OCI-LY3 (cell line): Measurements from ENCODE around the gene TFDP1.

ENCODE experiments used
- H2AFZ ChIP-seq: fragments of 200-600, 300-600 bp; shearing (Covaris generic); 2 replicates; pipeline ENCODE4 v1.6.0; 2014; ENCODE audit warnings: antibody characterized with exemption, low read depth, low read length
- H3K27ac ChIP-seq: fragments of 200-600, 300-600 bp; sonication (generic); 2 replicates; pipeline ENCODE4 v1.5.1; 2014; ENCODE audit warnings: mild to moderate bottlenecking, low read length, moderate library complexity, mixed read lengths
- H3K27me3 ChIP-seq: fragments of 200-600, 300-600 bp; sonication (generic); 2 replicates; pipeline ENCODE4 v1.6.1; 2014; ENCODE audit warnings: low read depth, low read length, mixed read lengths
- H3K36me3 ChIP-seq: fragments of 200-600, 300-600 bp; sonication (generic); replicated peaks from 2 replicates; pipeline ENCODE3; 2014; ENCODE audit warnings: low read depth, low read length, mixed read lengths
- H3K4me1 ChIP-seq: fragments of 300-600, 200-600 bp; sonication (generic); 2 replicates; pipeline ENCODE4 v1.6.1; 2014; ENCODE audit warnings: low read length, mixed read lengths
- H3K4me2 ChIP-seq: fragments of 200-600, 300-600 bp; sonication (generic); 2 replicates; pipeline ENCODE4 v1.6.1; 2014; ENCODE audit warnings: low read length, mixed read lengths
- H3K4me3 ChIP-seq: fragments of 300-600, 200-600 bp; sonication (generic); 2 replicates; pipeline ENCODE4 v1.5.1; 2014; ENCODE audit warnings: antibody characterized with exemption, mild to moderate bottlenecking, low read length, moderate library complexity
- H3K79me2 ChIP-seq: fragments of 300-600, 200-600 bp; shearing (Covaris generic); 2 replicates; pipeline ENCODE4 v1.6.1; 2014; ENCODE audit warnings: mild to moderate bottlenecking, low read length, mixed read lengths
- H3K9ac ChIP-seq: fragments of 300-600, 200-600 bp; shearing (Covaris generic); 2 replicates; pipeline ENCODE4 v1.6.0; 2014; ENCODE audit warnings: mild to moderate bottlenecking, low read length, moderate library complexity
- H3K9me3 ChIP-seq: fragments of 200-600, 300-600 bp; shearing (Covaris generic); 2 replicates; pipeline ENCODE4 v1.6.1; 2014; ENCODE audit warnings: low read length, mixed read lengths; ENCODE audit not compliant: insufficient read depth
- H4K20me1 ChIP-seq: fragments of 200-600, 300-600 bp; sonication (generic); 2 replicates; pipeline ENCODE4 v1.6.1; 2016; ENCODE audit warnings: low read length, mixed read lengths; ENCODE audit not compliant: insufficient read depth
- EZH2phosphoT487 ChIP-seq: fragments of 200-600 bp; shearing (Covaris generic); IDR thresholded peaks from 2 replicates; pipeline ENCODE4 v1.6.1; 2018; ENCODE audit warnings: antibody characterized with exemption, mixed run types, low read depth
- TF ChIP-seq, protein P1 (sequence below): fragments of 200-600, 300-600 bp; sonication (generic); IDR thresholded peaks from 2 replicates; pipeline ENCODE4 v1.5.1; 2014; ENCODE audit warnings: antibody characterized with exemption, low read length, low read depth

Gene TFDP1

DNA sequence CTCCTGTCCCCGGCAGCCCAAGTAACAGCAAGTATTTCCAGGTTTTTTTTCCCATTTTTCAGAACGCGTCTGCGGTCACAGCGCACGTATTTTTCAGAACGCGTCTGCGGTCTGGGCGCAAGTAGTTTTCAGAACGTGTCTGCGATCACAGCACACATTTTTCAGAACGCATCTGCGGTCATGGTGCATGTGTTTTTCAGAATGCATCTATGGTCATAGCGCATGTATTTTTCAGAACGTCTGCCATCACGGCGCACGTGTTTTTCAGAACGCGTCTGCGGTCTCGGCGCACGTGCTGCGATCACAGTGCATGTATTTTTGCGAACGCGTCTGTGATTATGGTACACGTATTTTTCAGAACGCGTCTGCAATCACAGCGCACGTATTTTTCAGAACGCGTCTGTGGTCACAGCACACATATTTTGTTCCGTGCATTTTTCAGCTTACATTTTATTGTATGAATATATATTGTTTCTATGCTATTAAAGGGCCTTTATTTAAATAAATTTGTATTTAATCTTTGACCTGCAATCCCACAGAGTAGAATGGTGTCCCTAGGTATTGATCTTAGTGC, 53.7 kb downstream of the TFDP1 start:
- H3K27ac ChIP-seq, result no peak overlapping the region
- no peak for TF ChIP-seq EZH2phosphoT487
- TF ChIP-seq, protein P1, sequence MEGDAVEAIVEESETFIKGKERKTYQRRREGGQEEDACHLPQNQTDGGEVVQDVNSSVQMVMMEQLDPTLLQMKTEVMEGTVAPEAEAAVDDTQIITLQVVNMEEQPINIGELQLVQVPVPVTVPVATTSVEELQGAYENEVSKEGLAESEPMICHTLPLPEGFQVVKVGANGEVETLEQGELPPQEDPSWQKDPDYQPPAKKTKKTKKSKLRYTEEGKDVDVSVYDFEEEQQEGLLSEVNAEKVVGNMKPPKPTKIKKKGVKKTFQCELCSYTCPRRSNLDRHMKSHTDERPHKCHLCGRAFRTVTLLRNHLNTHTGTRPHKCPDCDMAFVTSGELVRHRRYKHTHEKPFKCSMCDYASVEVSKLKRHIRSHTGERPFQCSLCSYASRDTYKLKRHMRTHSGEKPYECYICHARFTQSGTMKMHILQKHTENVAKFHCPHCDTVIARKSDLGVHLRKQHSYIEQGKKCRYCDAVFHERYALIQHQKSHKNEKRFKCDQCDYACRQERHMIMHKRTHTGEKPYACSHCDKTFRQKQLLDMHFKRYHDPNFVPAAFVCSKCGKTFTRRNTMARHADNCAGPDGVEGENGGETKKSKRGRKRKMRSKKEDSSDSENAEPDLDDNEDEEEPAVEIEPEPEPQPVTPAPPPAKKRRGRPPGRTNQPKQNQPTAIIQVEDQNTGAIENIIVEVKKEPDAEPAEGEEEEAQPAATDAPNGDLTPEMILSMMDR, result no peak
- peaks cover 81% of the 10 kb centered on the region for H3K36me3 ChIP-seq

DNA sequence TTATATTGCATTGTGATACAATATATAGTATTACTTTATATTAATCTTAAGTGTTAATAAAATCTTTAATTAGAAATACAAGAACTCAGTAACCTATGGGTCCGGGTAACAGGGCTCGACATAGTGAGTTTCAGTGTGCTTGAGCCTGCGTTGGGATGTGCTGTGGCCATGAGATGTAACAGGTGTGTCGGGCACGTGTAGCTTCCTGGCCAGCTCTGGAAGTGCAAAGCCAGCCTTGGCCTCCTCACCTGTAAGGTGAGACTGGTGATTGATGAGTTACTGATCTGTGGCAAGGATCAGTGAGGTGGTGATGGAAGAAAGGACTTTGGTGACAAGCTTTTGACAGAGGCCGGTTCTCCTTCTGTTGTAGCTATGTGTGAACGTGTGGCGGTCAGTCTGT, 54.3 kb downstream of the TFDP1 start:
- Histone ChIP-seq H3K36me3 (peaks cover 76% of the 10 kb centered on the region), H2AFZ (no peak overlapping the region), H3K4me1 (no peaks in the 10 kb centered on the region), H3K9ac (no peak overlapping the region), H3K4me3 (no peak overlapping the region), H4K20me1 (0 out of 2 replicates have a peak, but pooled peaks cover 4% of the 10 kb centered on the region), H3K4me2 (no peak overlapping the region), H3K27ac (no peak overlapping the region), H3K27me3 (no peaks in the 10 kb centered on the region), H3K79me2 (0 out of 2 replicates have a peak, but pooled peaks cover 4% of the 10 kb centered on the region), H3K9me3 (no peaks in the 10 kb centered on the region)
- TF ChIP-seq, protein P1, result no peak
- TF ChIP-seq EZH2phosphoT487, result no peak

More for the DNA sequence above, 53.7 kb downstream of the TFDP1 start:
- Histone ChIP-seq H3K9me3 (no peaks in the 10 kb centered on the region), H4K20me1 (0 out of 2 replicates have a peak, but pooled peaks cover 7% of the 10 kb centered on the region), H3K4me2 (no peak overlapping the region), H3K27me3 (no peaks in the 10 kb centered on the region), H3K4me1 (no peaks in the 10 kb centered on the region), H2AFZ (no peak overlapping the region), H3K79me2 (0 out of 2 replicates have a peak, but pooled peaks cover 4% of the 10 kb centered on the region), H3K4me3 (no peak overlapping the region), H3K9ac (no peak overlapping the region)

DNA sequence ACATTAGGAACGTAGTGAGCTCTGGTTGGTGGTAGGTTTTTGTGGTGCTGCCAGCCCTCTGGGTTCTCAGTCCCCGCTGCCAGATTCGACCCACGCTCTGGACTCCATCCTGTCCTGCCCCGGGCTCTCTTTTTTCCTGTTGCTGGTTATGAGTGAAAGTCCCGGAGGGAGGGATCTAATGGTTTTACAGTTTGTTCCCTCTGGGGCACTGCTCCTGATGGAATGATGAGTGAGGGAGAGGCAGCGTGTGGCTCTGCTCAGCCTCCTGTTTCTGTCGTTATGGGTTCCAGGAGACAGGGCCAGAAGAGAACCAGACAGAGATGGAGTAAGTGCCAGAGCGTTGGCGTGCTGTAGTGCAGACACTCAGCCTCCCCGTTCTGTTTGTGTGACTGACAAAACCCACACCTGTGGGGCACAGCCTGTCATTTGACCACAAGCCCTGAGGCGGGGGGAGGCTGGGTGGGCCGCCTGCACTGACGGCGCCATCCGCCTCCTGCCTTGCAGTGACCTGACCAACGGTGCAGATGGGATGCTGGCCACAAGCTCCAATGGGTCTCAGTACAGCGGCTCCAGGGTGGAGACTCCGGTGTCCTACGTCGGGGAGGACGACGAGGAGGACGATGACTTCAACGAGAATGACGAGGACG, 55.2 kb downstream of the TFDP1 start:
- no peak overlapping the region for H3K27ac ChIP-seq
- H3K4me3 ChIP-seq, result no peak overlapping the region
- no peak for TF ChIP-seq EZH2phosphoT487
- TF ChIP-seq, protein P1, result no peak
- H3K4me1 ChIP-seq, result no peaks in the 10 kb centered on the region
- H4K20me1 ChIP-seq, result 0 out of 2 replicates have a peak, but pooled peaks cover 2% of the 10 kb centered on the region
- no peak overlapping the region for H3K9ac ChIP-seq
- H3K27me3 ChIP-seq, result no peaks in the 10 kb centered on the region
- H3K79me2 ChIP-seq, result 0 out of 2 replicates have a peak, but pooled peaks cover 4% of the 10 kb centered on the region
- H2AFZ ChIP-seq, result no peak overlapping the region
- H3K4me2 ChIP-seq, result no peak overlapping the region
- no peaks in the 10 kb centered on the region for H3K9me3 ChIP-seq
- peaks cover 68% of the 10 kb centered on the region for H3K36me3 ChIP-seq

DNA sequence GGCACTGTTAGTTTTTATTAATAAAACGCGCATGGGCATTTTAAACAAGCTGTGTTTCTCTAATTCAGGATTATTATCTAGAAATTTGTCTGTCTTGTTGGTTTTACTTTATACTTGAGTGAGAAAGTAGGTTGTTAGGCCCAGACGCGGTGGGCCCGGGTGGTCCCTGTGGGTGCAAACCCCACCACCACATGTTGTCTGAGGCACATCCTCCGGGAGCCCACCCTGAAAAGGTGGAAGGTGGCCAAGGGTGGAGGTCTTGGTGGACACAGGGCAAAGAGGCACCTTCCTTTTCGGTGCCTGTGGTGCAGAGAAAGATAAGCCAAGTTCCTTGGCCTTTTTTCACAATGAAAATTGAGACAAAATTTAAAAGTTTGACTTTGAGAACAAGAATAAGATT, 56.9 kb downstream of the TFDP1 start:
- no peaks in the 10 kb centered on the region for H3K9me3 ChIP-seq
- no peak overlapping the region for H3K9ac ChIP-seq
- H3K4me2 ChIP-seq, result no peak overlapping the region
- no peak overlapping the region for H3K27ac ChIP-seq
- TF ChIP-seq, protein P1, result no peak
- no peak for TF ChIP-seq EZH2phosphoT487
- H3K4me1 ChIP-seq, result no peaks in the 10 kb centered on the region
- H3K36me3 ChIP-seq, result peaks cover 54% of the 10 kb centered on the region
- 0 out of 2 replicates have a peak, but pooled peaks cover 4% of the 10 kb centered on the region for H3K79me2 ChIP-seq
- H3K27me3 ChIP-seq, result no peaks in the 10 kb centered on the region
- H4K20me1 ChIP-seq, result no peaks in the 10 kb centered on the region
- no peak overlapping the region for H2AFZ ChIP-seq
- no peak overlapping the region for H3K4me3 ChIP-seq
